Measurements from ENCODE around the gene MYO1C. TPM values are rescaled to one million over a fixed set of nuclear protein-coding genes. Genes with fewer than 3 reads are reported as not detected.

The MYO1C gene
- total RNA-seq, 8 experiments from 2014 or later, result 4.4 to 76.2 (median 16.8) TPM

DNA sequence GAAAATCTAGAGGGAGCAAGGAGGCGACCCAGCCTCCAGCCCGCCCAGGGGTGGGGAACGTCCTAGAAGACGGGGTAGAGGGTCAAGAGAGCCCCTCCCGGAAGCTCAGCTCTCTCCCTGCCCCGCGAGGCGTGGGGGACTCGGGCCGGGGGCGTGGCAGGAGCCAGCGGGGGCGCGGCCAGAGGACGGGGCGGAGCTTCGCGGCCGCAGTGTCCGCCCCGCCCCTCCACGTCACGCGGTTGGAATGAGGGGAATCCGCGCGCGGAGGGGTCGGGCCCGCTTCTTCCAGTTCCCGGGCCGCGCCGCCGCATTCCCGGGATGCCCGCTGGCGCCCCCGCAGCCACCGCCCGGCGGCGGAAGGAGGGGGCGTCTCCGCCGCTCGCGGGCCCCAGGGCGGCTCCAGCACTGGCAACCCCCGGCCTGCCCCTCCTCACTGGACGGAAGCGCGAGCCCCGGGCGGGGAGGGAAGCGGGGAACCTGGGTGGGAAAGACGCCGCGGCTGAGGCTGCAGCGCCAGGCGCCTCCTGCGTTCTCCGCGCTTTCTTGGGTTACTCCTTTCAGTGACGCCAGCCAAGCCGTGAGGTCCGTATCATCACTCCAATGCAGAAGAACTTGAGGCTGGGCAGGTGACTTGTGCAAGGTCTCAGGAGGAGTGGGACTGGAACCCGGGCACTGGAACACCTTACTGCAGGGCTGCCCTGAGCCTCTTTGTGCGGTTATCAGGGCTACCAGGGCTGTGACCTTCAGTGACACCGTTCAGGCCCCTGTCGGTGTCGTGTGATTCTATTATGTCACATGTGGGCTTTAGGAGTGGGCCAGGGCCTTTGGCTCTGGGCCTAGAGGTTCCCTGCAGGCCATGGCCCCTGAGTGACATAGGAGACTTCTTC is 4.3 kb downstream of the MYO1C start:
- in situ Hi-C loops (cut with MboI; ENCODE audit: low pct_unique_long_range_greater_than_20kb in 2 of 9, low sequenced_read_pairs in 9 of 9, unreplicated experiment in 9 of 9), result no loop called here
- Histone ChIP-seq H3K4me3 (peak overlapping the region; percentile 29 to 41 (median 37)), H3K27ac (peak overlapping the region in 1 of 2 donors; percentile 84), H3K4me1 (replicated peaks in 1 of 2) (peaks cover 23 to 24% of the 10 kb centered on the region in 2 donors)
- 6 to 58% (median 18%) methylated on average over 1 to 17 of the region's 72 CpGs; no CpG with 5 or more reads in 6 of the 10 experiments for WGBS, 10 experiments
- peak; percentile 13 to 47 (median 35) for ATAC-seq (replicated peaks in 6 of 8)

GRCh38 chr17:1486802-1487695 is 5.4 kb downstream of the MYO1C start:
- in situ Hi-C loops (cut with MboI; ENCODE audit: low pct_unique_long_range_greater_than_20kb in 2 of 9, low sequenced_read_pairs in 9 of 9, unreplicated experiment in 9 of 9), result no loop called here
- peaks cover 23 to 24% of the 10 kb centered on the region in 2 donors for H3K4me1 ChIP-seq (replicated peaks in 1 of 2)

GRCh38 chr17:1485423-1486376 is 6.8 kb downstream of the MYO1C start:
- peak overlapping the region; percentile 39 to 66 (median 47) for H3K4me3 ChIP-seq
- in situ Hi-C loops (cut with MboI; ENCODE audit: low pct_unique_long_range_greater_than_20kb in 2 of 9, low sequenced_read_pairs in 9 of 9, unreplicated experiment in 9 of 9), result no loop called here
- 20% methylated on average over 1 of the region's 127 CpGs; no CpG with 5 or more reads in 9 of the 10 experiments for WGBS, 10 experiments
- H3K27ac ChIP-seq, result peak overlapping the region in 1 of 2 donors; percentile 54
- peaks cover 20% of the 10 kb centered on the region in 2 donors for H3K4me1 ChIP-seq (replicated peaks in 1 of 2)
- peak; percentile 7 to 37 (median 22) for ATAC-seq (replicated peaks in 6 of 8)

More at GRCh38 chr17:1486802-1487695, 5.4 kb downstream of the MYO1C start:
- peak in 3 of 8 experiments; percentile 1 to 5 (median 2) for ATAC-seq (replicated peaks in 6 of 8)
- Histone ChIP-seq H3K27ac (peak overlapping the region in 1 of 2 donors; percentile 84), H3K4me3 (peak overlapping the region; percentile 29 to 41 (median 37))
- 3 to 30% methylated on average over 2 to 6 of the region's 74 CpGs; no CpG with 5 or more reads in 8 of the 10 experiments for WGBS, 10 experiments

- H3K27ac ChIP-seq, result peak overlapping the region in 1 of 2 donors; percentile 54
- 20 to 60% (median 40%) methylated on average over 1 of the region's 19 CpGs; no CpG with 5 or more reads in 7 of the 10 experiments for WGBS, 10 experiments
- ATAC-seq (replicated peaks in 6 of 8), result peak; percentile 28 to 71 (median 54)
- H3K4me3 ChIP-seq, result peak overlapping the region; percentile 39 to 66 (median 47)
- in situ Hi-C loops (cut with MboI; ENCODE audit: low pct_unique_long_range_greater_than_20kb in 2 of 9, low sequenced_read_pairs in 9 of 9, unreplicated experiment in 9 of 9), result no loop called here
- peaks cover 16 to 18% of the 10 kb centered on the region in 2 donors for H3K4me1 ChIP-seq (replicated peaks in 1 of 2)
These were observed 7.6 kb downstream of the MYO1C start for GRCh38 chr17:1484676-1485422.

DNA sequence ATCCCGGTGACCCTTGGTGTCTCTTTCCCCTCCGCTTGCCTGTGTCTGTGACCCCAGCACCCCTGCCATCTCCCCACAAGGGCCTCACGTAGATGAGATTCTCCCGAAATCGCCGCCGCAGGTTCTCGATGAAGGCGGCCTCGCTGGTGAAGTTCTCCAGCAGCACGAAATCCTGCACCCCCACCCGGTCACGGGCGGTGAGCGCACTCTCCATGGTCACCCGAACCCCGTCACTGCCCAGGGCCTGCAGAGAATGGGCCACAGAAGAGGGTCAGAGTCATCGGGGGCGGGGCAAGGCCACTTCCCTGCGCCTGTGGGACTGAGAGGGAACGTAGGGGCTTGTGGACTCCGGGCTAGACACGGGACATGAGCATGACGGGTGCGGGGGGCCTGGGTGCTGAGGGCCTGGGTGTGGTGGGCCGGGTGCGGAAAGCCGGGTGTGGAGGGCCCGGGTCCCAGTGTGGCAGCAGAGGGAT is 8.4 kb downstream of the MYO1C start:
- 80 to 100% (median 100%) methylated on average over 1 to 3 of the region's 29 CpGs; no CpG with 5 or more reads in 6 of the 10 experiments for WGBS, 10 experiments
- in situ Hi-C loops (cut with MboI; ENCODE audit: low pct_unique_long_range_greater_than_20kb in 2 of 9, low sequenced_read_pairs in 9 of 9, unreplicated experiment in 9 of 9), result no loop called here
- Histone ChIP-seq H3K4me3 (no peak overlapping the region), H3K27ac (no peak overlapping the region), H3K4me1 (replicated peaks in 1 of 2) (peaks cover 16 to 18% of the 10 kb centered on the region in 2 donors)
- ATAC-seq (replicated peaks in 6 of 8), result no peak

DNA sequence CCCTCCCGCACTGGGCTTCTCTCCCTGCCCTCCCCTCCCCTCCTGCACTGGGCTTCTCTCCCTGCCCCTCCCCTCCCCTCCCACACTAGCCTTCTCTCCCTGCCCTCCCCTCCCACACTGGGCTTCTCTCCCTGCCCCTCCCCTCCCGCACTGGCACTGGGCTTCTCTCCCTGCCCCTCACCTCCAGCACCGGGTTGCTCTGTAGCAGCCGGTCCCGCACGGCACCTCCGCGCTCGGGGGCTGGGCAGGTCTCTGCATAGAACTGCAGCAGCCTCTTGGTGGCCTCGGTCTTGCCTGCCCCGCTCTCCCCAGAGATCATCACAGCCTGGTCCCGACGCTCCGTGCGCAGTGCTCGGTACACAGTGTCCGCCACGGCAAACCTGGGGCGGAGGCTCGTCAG is 9.8 kb downstream of the MYO1C start:
- Histone ChIP-seq H3K4me1 (replicated peaks in 1 of 2) (peaks cover 12 to 16% of the 10 kb centered on the region in 2 donors), H3K27ac (no peak overlapping the region), H3K4me3 (no peak overlapping the region)
- WGBS, 10 experiments, result no CpG with 5 or more reads among the region's 20 CpGs
- in situ Hi-C loops (cut with MboI; ENCODE audit: low pct_unique_long_range_greater_than_20kb in 2 of 9, low sequenced_read_pairs in 9 of 9, unreplicated experiment in 9 of 9), result no loop called here
- no peak for ATAC-seq (replicated peaks in 6 of 8)

- 83 to 100% (median 90%) methylated on average over 2 to 11 of the region's 11 CpGs; no CpG with 5 or more reads in 2 of the 10 experiments for WGBS, 10 experiments
- Histone ChIP-seq H3K4me1 (replicated peaks in 1 of 2) (peaks cover 10 to 12% of the 10 kb centered on the region in 2 donors), H3K4me3 (no peak overlapping the region), H3K27ac (no peak overlapping the region)
- in situ Hi-C loops (cut with MboI; ENCODE audit: low pct_unique_long_range_greater_than_20kb in 2 of 9, low sequenced_read_pairs in 9 of 9, unreplicated experiment in 9 of 9), result no loop called here
- no peak for ATAC-seq (replicated peaks in 6 of 8)
These were observed 10.8 kb downstream of the MYO1C start for GRCh38 chr17:1481736-1482135.

GRCh38 chr17:1480747-1481465 is 11.6 kb downstream of the MYO1C start:
- in situ Hi-C loops (cut with MboI; ENCODE audit: low pct_unique_long_range_greater_than_20kb in 2 of 9, low sequenced_read_pairs in 9 of 9, unreplicated experiment in 9 of 9), result no loop called here
- Histone ChIP-seq H3K4me3 (no peak overlapping the region), H3K4me1 (replicated peaks in 1 of 2) (peaks cover 8 to 10% of the 10 kb centered on the region in 2 donors), H3K27ac (no peak overlapping the region)
- ATAC-seq (replicated peaks in 6 of 8), result no peak
- 60 to 100% (median 89%) methylated on average over 1 to 11 of the region's 18 CpGs; no CpG with 5 or more reads in 1 of the 10 experiments for WGBS, 10 experiments

DNA sequence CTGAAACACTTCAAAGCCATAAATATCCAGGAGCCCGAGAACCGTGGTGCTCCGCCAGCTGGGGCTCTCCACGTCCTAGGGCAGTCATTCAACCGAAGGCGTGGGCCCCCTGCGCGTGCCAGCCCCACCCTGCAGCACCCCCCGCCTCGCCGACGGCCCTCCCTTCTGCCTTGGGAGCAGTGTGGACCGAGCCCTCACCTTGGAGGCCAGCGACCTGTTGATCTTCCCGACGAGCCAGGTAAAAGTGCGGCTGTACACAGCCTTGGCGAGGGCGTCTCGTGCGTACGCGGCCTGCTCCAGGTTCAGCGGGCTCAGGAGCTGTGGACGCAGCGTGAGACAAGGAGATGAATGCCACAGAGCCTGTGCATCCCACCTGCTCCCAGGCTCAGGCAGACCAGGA is 14.1 kb downstream of the MYO1C start:
- no peak for ATAC-seq (replicated peaks in 6 of 8)
- H3K27ac ChIP-seq, result no peak overlapping the region
- H3K4me1 ChIP-seq (replicated peaks in 1 of 2), result no peaks in the 10 kb centered on the region
- H3K4me3 ChIP-seq, result no peak overlapping the region
- WGBS, 10 experiments, result 80 to 100% (median 97%) methylated on average over 3 to 6 of the region's 26 CpGs; no CpG with 5 or more reads in 7 of the 10 experiments
- in situ Hi-C loops (cut with MboI; ENCODE audit: low pct_unique_long_range_greater_than_20kb in 2 of 9, low sequenced_read_pairs in 9 of 9, unreplicated experiment in 9 of 9), result no loop called here

DNA sequence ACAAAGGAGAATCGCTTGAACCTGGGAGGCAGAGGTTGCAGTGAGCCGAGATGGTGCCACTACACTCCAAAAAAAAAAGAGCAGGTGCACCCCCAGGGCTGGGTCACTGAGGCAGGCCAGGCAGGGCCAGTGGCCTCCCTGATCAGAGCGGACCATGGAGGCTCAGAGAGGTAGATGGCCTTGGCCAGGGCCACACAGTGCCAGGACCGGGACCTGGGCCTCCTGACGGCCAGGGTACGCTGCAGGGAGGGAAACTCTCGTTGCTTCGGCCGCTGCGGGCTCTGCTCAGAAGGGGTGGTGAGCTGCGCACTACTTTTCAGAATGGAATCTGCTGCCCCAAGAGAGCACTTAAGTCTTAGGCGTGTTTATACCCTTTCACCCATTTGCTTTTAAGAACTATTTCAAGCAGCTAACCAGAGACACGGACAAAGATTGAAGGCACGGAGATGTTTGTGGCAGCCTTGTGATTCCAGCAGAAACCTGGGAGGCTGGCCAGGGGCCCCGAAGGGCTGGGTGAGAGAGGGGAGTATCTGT is 17.1 kb downstream of the MYO1C start:
- ATAC-seq (replicated peaks in 6 of 8), result no peak
- Histone ChIP-seq H3K4me1 (replicated peaks in 1 of 2) (peaks cover 0 to 3% of the 10 kb centered on the region in 2 donors), H3K27ac (no peak overlapping the region), H3K4me3 (no peak overlapping the region)
- in situ Hi-C loops (cut with MboI; ENCODE audit: low pct_unique_long_range_greater_than_20kb in 2 of 9, low sequenced_read_pairs in 9 of 9, unreplicated experiment in 9 of 9), result no loop called here
- WGBS, 10 experiments, result 80 to 100% (median 97%) methylated on average over 1 to 9 of the region's 15 CpGs; no CpG with 5 or more reads in 3 of the 10 experiments

Data from motor neuron (in vitro differentiated cells).